GM21390 (cell line): ENCODE measurements around the gene SPAM1.
"Not testable (repeated sequence)": the region's sequence is repeated elsewhere in the genome, so short reads cannot be mapped to it uniquely, and the experiment has no call there.

ENCODE experiments used
- ATAC-seq: cut with Tn5 transposase; IDR thresholded peaks from one replicate; pipeline ENCODE4 v1.9.1; 2021; ENCODE audit not compliant: unreplicated experiment

Gene SPAM1

DNA sequence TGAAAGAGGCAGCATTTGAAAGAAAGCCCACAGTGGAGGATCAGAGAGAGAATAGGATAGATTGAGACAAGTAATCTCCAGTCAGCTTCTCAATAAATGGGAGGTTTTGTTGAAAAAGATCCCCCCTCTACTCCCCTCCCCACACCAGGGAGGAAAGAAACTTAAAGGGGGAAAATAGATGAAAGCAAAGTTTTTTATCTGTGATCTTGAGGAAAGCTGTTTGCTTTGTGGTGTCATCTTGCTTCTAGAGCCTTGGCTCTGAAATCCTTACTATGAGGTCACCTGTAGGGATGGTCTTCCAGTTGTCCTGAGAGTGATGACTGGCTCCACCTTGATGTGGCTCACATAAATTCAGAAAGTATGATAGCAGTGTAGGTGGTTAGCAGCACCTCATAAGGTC, at the start of gene SPAM1:
Gene SPAM1 (plus strand): TSS at position 301 of the 400 bp plus-strand sequence. CDS start 28,330 bp downstream, outside the sequence.
- no peak for ATAC-seq

DNA sequence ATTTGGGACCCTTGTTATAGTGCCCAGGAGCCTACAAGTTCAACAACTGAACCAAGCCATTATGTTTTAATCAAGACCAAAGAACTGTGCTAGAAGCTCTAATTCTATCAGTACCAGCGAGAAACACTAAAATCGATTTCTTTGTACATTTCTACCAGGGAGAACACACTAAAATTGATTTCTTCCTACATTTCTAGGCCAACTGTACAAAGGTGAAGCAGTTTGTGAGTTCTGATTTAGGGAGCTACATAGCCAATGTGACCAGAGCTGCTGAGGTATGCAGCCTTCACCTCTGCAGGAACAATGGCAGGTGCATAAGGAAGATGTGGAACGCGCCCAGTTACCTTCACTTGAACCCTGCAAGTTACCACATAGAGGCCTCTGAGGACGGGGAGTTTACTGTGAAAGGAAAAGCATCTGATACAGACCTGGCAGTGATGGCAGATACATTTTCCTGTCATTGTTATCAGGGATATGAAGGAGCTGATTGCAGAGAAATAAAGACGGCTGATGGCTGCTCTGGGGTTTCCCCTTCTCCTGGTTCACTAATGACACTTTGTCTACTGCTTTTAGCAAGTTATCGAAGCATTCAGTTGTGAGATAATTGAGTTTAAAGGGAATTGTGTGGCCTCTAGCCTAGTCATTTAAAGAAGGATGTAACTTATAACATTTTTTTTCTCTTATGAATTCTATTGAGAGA, 48.3 kb upstream of the SPAM1 start:
- ATAC-seq: no peak

GRCh38 chr7:123879628-123880027, 45.4 kb upstream of the SPAM1 start:
- no peak for ATAC-seq

GRCh38 chr7:123881300-123881699, 43.7 kb upstream of the SPAM1 start:
- no peak for ATAC-seq

GRCh38 chr7:123883154-123883553, 41.9 kb upstream of the SPAM1 start:
- ATAC-seq: no peak

DNA sequence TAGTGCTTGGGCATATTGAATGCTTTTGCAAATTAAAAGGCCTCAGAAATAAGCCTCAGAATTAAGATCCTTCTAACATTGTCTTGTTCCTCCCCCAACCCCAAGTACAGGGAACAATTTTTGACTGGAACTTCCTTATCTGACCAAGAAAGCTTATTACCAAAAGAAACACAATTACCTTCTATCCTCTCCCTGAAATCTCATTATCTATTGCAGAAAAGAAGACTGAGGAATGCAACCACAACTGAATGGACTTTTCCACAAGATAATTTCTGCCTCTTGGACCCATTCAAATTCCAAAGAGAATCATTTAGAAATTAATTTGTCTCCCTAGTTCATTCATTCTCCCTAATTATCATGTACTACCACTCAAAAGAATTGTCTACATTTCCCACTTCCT, 36.8 kb upstream of the SPAM1 start:
- no peak for ATAC-seq

DNA sequence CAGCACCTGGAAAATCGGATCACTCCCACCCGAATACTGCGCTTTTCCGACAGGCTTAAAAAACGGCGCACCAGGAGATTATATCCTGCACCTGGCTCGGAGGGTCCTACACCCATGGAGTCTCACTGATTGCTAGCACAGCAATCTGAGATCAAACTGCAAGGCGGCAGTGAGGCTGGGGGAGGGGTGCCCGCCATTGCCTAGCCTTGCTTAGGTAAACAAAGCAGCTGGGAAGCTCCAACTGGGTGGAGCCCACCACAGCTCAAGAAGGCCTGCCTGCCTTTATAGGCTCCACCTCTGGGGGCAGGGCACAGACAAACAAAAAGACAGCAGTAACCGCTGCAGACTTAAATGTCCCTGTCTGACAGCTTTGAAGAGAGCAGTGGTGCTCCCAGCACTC, 30.3 kb upstream of the SPAM1 start:
- ATAC-seq: not testable (repeated sequence)

DNA sequence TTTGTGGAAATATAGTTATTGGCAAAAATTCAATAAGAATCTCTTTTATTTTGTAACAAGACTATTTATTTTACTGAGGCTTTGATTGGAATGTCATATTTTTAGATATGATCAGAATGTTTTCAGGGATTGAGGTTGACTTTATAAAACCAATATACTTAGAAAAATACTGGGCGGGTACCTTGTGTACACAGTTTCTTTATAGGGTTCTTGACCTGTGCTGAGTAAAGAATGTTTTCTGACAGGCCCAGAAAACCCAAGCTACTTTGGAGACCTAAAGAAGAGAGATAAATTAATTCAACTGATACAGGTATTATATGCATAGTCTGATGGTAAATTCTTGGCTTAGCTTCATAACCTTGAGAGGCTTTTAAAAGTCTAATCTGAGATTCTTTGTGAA, 23.9 kb upstream of the SPAM1 start:
- no peak for ATAC-seq

- ATAC-seq: no peak
Observed at GRCh38 chr7:123905714-123906113, 19.3 kb upstream of the SPAM1 start.

- ATAC-seq: no peak
Observed at GRCh38 chr7:123916240-123916724, 8.8 kb upstream of the SPAM1 start.

- no peak for ATAC-seq
Observed at GRCh38 chr7:123917878-123918277, 7.2 kb upstream of the SPAM1 start.

DNA sequence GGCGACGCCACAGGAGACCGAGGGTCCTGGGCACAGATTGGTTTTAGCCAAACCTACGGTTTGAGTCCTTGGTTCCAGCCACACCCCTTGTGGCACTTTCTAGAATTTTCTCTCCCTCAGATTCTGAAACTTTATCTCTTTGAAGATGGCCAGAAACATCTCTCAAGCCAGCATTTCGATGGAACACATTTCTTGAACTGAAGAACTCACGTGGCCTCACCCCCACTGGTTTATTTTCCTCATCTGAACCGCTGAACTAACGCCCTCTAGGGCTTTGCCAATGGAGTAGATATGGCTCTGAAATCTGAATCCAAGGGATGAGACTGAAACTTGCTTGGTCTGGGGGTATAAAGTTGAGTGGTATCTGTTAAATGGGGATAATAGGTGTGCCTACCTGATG, 6.7 kb upstream of the SPAM1 start:
- no peak for ATAC-seq

DNA sequence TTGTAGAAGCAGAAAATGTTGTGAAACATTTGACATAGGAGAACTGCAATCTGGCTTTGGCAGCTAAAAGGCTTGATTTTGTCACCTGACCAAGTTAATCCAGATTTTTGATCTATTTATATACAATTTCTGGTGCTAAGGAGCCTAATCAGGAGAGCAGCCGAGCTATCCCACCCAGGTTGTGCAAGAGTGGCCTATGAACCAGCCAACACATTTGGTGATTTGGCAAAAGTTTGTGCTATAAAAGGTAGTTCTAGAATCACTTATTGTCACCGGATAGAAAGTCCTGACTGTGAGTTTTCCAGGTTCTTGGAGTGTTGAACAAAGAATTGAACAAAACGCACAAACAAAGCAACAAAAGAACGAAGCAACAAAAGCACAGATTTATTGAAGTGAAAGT, 1.4 kb upstream of the SPAM1 start:
- no peak for ATAC-seq

- no peak for ATAC-seq
Observed at GRCh38 chr7:123929107-123929506, 4.1 kb downstream of the SPAM1 start.

DNA sequence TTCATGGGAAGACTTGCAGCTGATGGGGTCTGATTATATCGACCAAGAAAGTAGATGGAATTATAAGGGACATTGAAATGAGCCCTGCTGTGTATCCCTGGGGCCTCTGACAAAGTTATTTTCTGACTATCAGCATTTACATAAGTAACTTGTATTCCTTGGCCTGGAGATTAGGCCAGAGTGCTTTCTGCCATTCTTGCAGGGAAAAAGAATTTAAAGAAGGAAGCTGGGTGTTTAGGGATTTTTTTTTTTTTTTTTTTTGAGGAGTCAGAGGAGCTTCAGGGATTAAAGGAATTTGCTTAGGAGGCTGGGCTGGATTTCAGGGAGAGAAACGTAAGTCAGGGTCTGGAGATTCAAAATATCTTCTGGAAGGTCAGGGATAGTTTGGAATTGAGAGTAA, 4.6 kb downstream of the SPAM1 start:
- no peak for ATAC-seq

DNA sequence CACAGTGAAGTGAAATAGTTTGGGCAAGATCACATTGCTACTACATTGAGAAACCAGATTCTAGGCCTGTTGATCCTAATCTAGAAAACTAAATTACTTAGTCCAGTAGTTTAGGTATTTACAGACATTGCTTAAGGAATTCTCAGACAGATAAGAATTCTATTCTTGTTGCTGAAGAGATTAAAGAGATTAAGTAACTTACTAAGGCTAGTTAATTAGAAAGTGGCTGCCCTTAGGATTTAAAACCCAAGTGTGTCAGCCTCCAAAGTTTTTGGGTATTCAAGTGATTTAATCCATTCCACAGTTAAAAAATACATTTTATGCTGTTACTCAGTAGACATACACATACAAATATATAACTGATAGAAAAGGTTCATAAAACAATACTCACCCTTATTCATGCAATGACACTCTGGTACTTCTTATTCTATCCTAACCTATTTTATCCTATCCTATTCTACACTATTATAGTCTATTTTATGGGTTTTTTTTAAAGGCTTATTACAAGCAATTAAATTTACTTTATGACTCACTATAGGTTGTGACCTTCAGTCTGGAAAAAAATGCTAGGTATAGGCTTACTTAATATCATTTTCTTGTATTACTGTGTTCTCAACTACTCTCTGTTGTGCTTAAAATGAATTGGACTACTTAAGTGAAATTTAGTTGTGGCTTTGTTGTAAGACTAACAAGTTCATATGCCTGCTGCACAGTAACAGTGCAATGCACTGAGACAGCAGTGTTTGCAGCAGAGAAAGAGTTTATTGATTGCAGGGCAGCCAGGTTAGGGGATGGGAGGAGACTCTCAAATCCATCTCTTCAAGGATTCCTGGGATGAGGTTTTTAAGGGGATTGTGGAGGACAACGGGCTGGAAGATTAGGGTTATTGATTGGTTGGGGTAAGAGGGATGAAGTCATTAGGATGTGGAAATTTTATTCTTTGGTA, 10.7 kb downstream of the SPAM1 start:
- ATAC-seq: no peak

DNA sequence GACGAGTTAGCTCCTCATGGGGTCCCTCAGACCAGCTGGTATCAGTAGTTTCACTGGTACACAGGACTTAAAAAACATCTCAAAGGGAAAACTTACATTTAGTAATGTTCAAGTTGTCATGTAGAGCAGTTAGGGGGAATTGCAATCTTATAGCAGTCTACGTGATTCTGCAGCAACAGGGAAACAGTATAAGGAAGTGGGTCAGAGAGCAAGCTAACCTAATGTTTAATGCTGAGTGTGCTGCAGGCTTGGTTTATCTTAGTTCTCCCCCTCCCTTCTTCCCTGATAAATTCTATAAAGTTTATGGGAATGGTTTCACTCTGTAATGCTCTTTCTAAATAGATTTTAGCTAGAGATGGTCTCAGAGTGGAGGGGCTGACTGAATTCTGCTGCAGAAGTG, 11.3 kb downstream of the SPAM1 start:
- ATAC-seq: no peak

- ATAC-seq: no peak
Observed at GRCh38 chr7:123939784-123940183, 14.7 kb downstream of the SPAM1 start.

DNA sequence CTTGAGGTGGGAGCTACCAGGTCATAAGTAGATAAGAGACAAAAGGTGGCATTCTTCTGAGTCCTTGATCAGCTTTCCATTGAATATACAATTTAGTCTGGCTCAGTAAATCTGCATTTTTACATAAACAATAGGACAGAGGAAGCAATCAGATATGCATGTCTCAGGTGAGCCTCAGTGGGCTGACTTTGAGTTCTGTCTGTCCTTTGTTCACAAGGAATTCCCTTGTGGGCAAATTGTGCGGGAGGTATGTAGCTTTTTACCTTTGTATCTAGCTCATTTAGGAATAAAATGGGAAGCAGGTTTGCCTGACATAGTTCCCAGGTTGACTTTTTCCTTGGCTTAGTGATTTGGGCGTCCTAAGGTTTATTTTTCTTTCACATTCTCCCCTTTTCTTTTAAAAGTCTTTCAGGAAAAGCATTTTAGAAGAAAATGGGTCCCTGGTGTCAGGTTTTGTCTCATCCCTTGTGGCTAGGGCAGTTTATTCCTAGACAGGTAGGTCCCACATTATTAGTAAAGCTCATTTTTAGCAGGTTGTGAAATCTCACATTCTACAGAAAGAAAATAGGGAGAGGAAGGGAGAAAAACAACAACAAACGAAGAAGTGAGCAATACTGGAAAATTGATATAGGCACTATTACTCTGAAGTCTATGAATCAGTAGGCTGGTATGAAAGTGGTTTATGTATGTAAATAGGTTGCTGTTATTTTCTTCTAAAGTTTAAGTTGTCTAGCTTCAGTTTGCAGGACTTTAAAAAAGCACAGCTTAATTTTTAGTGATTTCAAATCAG, 16.5 kb downstream of the SPAM1 start:
- ATAC-seq: no peak

- ATAC-seq: no peak
Observed at GRCh38 chr7:123944395-123944794, 19.4 kb downstream of the SPAM1 start.

DNA sequence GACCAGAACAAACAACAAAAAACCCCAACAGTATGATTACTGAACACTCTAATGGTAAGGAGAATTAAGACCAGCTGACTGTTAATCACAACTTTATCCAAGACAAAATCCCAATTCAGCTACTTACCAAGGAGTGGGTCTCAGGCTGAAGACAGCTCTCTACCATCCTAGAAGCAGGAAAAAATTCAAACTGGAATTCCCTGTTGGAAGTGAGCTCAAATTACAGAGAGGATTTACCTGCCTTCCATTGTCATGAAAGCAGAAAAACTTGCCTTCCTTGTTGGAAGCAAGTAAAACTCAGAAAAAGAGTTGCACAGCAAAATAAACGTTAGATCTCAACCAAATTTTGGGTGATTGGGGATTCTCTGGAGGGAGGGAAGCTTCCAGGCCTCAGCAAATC, 20.9 kb downstream of the SPAM1 start:
- no peak for ATAC-seq
